HG03432 (cell line): Measurements from ENCODE around the gene IFIT3.

Experiments
- ATAC-seq: cut with Tn5 transposase; IDR thresholded peaks from one replicate; pipeline ENCODE4 v1.9.1; 2021; ENCODE audit warnings: mild to moderate bottlenecking, moderate library complexity; ENCODE audit not compliant: unreplicated experiment

IFIT3 gene

DNA sequence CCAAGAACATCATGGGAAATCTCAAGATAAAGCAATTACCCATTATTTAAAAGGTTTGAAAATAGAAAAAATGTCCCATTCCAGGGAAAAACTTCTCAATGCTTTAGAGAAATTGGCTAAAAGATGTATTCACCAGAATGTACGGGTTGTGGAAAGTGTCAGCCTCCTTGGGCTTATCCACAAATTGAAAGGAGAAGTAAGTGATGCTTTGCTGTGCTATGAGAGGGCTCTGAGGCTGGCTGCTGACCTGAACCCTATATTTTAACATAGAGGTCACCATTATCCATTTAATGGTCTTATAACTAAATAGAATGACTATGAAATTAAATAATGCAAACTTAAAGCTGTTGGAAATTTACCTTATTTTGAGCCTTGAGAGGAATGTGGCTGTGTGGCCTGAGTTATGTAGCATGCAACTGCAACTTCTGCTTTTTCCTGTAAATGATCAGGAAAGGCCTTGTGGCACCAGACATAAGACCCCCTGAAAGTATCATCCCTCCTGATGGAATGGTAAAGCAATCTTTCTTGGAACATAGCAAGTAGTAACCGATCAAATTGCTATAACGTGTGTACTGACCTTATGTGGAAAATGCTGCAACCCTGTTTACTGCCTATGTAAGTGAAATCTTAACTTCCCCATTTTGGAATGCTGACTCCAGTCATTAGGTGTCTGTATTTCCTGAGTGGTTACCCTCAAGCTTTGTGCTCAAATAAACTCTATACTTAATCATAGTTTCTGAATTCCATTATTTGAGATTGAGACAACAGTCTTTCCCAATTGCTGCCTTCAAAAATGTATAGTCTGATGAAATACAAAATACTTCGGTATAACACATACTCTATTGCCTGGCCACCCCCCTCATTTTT is 56.9 kb downstream of the IFIT3 start:
- ATAC-seq, result no peak

DNA sequence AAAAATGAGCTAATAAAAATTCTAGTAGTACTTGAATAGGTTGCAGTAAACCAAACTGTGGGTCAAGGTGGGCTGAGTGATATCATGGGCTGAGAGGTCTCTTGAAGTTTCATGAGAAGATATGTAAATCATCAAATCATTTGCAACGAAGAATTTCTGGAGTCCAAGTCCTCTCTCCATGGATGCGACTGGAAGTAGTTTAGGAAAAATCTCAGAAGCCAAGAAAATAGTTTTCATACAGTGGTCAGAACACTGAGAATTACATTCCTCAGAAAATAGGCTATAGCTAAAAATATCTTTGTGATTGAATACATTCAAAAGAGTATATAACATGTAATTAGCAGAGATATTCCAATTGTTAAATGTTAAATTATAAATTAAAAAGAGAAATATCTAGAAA is 61.0 kb downstream of the IFIT3 start:
- ATAC-seq, result no peak

DNA sequence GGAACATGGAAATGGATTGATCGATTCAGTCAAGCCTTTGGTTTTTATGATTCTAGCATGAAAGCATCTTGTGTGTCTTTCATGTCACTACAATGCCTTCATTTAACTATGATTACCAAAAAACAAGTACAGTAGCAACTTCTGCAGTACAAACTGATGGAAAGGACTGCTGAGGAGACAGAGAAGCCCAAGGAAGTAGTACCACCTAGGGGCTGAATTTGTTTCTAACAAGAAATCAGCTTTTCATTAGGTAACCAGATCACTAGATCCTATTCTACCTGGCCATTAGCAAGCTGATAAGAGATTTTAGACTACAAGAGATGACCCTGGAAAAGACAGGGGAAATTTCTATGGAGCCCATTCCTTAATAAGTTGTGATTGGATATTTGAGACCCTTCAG is 61.5 kb downstream of the IFIT3 start:
- ATAC-seq, result no peak
